ENCODE results near the gene ZNF618.

ZNF618 gene

GRCh38 chr9:113914517-113914916, 38.4 kb downstream of the ZNF618 start:
- DNase-seq = no peak

- DNase-seq = no peak
Observed at GRCh38 chr9:113915817-113916434, 39.8 kb downstream of the ZNF618 start.

- no peak for DNase-seq
Observed at GRCh38 chr9:113916931-113917330, 40.8 kb downstream of the ZNF618 start.

- no peak for DNase-seq
Observed at GRCh38 chr9:113918697-113919350, 42.7 kb downstream of the ZNF618 start.

- no peak for DNase-seq
Observed at GRCh38 chr9:113919382-113919781, 43.3 kb downstream of the ZNF618 start.

- no peak for DNase-seq
Observed at GRCh38 chr9:113919871-113920270, 43.8 kb downstream of the ZNF618 start.

GRCh38 chr9:113920872-113921271, 44.8 kb downstream of the ZNF618 start:
- no peak for DNase-seq

GRCh38 chr9:113921396-113921925, 45.4 kb downstream of the ZNF618 start:
- DNase-seq = no peak

- DNase-seq = no peak
Observed at GRCh38 chr9:113922160-113922559, 46.1 kb downstream of the ZNF618 start.

- no peak for DNase-seq
Observed at GRCh38 chr9:113926211-113926610, 50.1 kb downstream of the ZNF618 start.

- no peak for DNase-seq
Observed at GRCh38 chr9:113927277-113927676, 51.2 kb downstream of the ZNF618 start.

- DNase-seq = no peak
Observed at GRCh38 chr9:113928269-113928668, 52.2 kb downstream of the ZNF618 start.

- no peak for DNase-seq
Observed at GRCh38 chr9:113929634-113930389, 53.7 kb downstream of the ZNF618 start.

- DNase-seq = no peak
Observed at GRCh38 chr9:113930390-113930783, 54.3 kb downstream of the ZNF618 start.

GRCh38 chr9:113931140-113931539, 55.0 kb downstream of the ZNF618 start:
- no peak for DNase-seq

- no peak for DNase-seq
Observed at GRCh38 chr9:113931777-113932176, 55.7 kb downstream of the ZNF618 start.

GRCh38 chr9:113932906-113933584, 56.9 kb downstream of the ZNF618 start:
- no peak for DNase-seq

GRCh38 chr9:113933671-113934070, 57.6 kb downstream of the ZNF618 start:
- no peak for DNase-seq

GRCh38 chr9:113934167-113934828, 58.2 kb downstream of the ZNF618 start:
- no peak for DNase-seq

GRCh38 chr9:113934829-113935676, 58.9 kb downstream of the ZNF618 start:
- DNase-seq = no peak

- no peak for DNase-seq
Observed at GRCh38 chr9:113935677-113936380, 59.7 kb downstream of the ZNF618 start.

Measured in NCI-H2081 treated with DMSO at 0.1 percent for 48 hours (cell line).